Measurements from ENCODE around the gene ZNF169.

DNA sequence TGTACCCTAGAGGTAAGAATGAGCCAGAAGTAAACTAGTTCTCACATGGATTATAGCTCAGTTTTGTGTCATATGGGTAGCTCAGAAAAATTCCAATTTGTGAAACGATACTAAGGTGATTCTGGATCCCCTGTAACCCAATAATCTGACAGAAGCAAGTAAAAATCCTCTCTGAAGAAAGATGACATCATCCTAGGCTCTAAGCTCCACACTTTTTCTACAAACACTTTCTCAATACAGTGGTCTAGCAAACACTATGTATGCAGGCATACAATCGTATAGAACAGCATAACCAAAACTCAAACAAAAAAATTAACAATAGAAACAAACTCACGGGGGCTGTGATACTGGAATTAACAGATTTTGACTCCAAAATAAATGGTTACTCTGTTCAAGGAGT lies 26.7 kb upstream of the ZNF169 start:
- TF ChIP-seq, protein P1, sequence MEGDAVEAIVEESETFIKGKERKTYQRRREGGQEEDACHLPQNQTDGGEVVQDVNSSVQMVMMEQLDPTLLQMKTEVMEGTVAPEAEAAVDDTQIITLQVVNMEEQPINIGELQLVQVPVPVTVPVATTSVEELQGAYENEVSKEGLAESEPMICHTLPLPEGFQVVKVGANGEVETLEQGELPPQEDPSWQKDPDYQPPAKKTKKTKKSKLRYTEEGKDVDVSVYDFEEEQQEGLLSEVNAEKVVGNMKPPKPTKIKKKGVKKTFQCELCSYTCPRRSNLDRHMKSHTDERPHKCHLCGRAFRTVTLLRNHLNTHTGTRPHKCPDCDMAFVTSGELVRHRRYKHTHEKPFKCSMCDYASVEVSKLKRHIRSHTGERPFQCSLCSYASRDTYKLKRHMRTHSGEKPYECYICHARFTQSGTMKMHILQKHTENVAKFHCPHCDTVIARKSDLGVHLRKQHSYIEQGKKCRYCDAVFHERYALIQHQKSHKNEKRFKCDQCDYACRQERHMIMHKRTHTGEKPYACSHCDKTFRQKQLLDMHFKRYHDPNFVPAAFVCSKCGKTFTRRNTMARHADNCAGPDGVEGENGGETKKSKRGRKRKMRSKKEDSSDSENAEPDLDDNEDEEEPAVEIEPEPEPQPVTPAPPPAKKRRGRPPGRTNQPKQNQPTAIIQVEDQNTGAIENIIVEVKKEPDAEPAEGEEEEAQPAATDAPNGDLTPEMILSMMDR (IDR thresholded peaks at IDR 0.05 in 4 of 5, conservative IDR thresholded peaks at IDR 0.05 in 1 of 5), result no peak
- TF ChIP-seq POLR2A (IDR thresholded peaks at IDR 0.05), result no peak

Measured in gastrocnemius medialis (tissue), 4 donors.